Measurements from ENCODE around the gene CYP1B1.
"Not testable (repeated sequence)": the region's sequence is repeated elsewhere in the genome, so short reads cannot be mapped to it uniquely, and the experiment has no call there.

The CYP1B1 gene

GRCh38 chr2:38092196-38092902 is 16.4 kb upstream of the CYP1B1 start:
- H3K4me3 ChIP-seq (ENCODE audit: low read depth, low read length) = no peak overlapping the region
- TF ChIP-seq MYC (IDR thresholded peaks at IDR 0.05; ENCODE audit: low read depth, low read length) (no peak), POLR2A (IDR thresholded peaks at IDR 0.05; ENCODE audit: extremely low read depth, insufficient read length) (no peak), MAX (IDR thresholded peaks at IDR 0.05; ENCODE audit: low read depth, low read length) (no peak), CTCF (IDR thresholded peaks at IDR 0.05; ENCODE audit: low read depth, low read length) (no peak)
- DNase-seq (ENCODE audit: low read depth) = peak; percentile 69

GRCh38 chr2:38091760-38092159 is 15.8 kb upstream of the CYP1B1 start:
- DNase-seq (ENCODE audit: low read depth) = no peak
- H3K4me3 ChIP-seq (ENCODE audit: low read depth, low read length) = no peak overlapping the region
- TF ChIP-seq MAX (IDR thresholded peaks at IDR 0.05; ENCODE audit: low read depth, low read length) = no peak
- no peak for TF ChIP-seq CTCF (IDR thresholded peaks at IDR 0.05; ENCODE audit: low read depth, low read length)
- TF ChIP-seq MYC (IDR thresholded peaks at IDR 0.05; ENCODE audit: low read depth, low read length) = no peak
- no peak for TF ChIP-seq POLR2A (IDR thresholded peaks at IDR 0.05; ENCODE audit: extremely low read depth, insufficient read length)

GRCh38 chr2:38090928-38091327 is 15.0 kb upstream of the CYP1B1 start:
- H3K4me3 ChIP-seq (ENCODE audit: low read depth, low read length) = no peak overlapping the region
- no peak for DNase-seq (ENCODE audit: low read depth)
- TF ChIP-seq MYC (IDR thresholded peaks at IDR 0.05; ENCODE audit: low read depth, low read length) = no peak
- no peak for TF ChIP-seq CTCF (IDR thresholded peaks at IDR 0.05; ENCODE audit: low read depth, low read length)
- TF ChIP-seq POLR2A (IDR thresholded peaks at IDR 0.05; ENCODE audit: extremely low read depth, insufficient read length) = no peak
- TF ChIP-seq MAX (IDR thresholded peaks at IDR 0.05; ENCODE audit: low read depth, low read length) = no peak

- H3K4me3 ChIP-seq (ENCODE audit: low read depth, low read length); DNase-seq (ENCODE audit: low read depth): not testable (repeated sequence)
Measured at GRCh38 chr2:38090212-38090611, 14.3 kb upstream of the CYP1B1 start.

- DNase-seq (ENCODE audit: low read depth); H3K4me3 ChIP-seq (ENCODE audit: low read depth, low read length): not testable (repeated sequence)
Measured at GRCh38 chr2:38085998-38086698, 10.2 kb upstream of the CYP1B1 start.

- not testable (repeated sequence) for DNase-seq (ENCODE audit: low read depth); H3K4me3 ChIP-seq (ENCODE audit: low read depth, low read length)
Measured at GRCh38 chr2:38084556-38084955, 8.6 kb upstream of the CYP1B1 start.

- DNase-seq (ENCODE audit: low read depth); H3K4me3 ChIP-seq (ENCODE audit: low read depth, low read length): not testable (repeated sequence)
Measured at GRCh38 chr2:38082727-38083126, 6.8 kb upstream of the CYP1B1 start.

GRCh38 chr2:38080346-38080745 is 4.4 kb upstream of the CYP1B1 start:
- no peak overlapping the region for H3K4me3 ChIP-seq (ENCODE audit: low read depth, low read length)
- TF ChIP-seq MYC (IDR thresholded peaks at IDR 0.05; ENCODE audit: low read depth, low read length) (no peak), POLR2A (IDR thresholded peaks at IDR 0.05; ENCODE audit: extremely low read depth, insufficient read length) (no peak), MAX (IDR thresholded peaks at IDR 0.05; ENCODE audit: low read depth, low read length) (no peak), CTCF (IDR thresholded peaks at IDR 0.05; ENCODE audit: low read depth, low read length) (no peak)
- no peak for DNase-seq (ENCODE audit: low read depth)
